ENCODE data around the gene ABCB6.
A peak's percentile ranks its signal among the peaks of the same experiment; 100 is the strongest.

ABCB6 gene

GRCh38 chr2:219165058-219165911, 53.5 kb downstream of the ABCB6 start:
- no peak for DNase-seq

- no peak for DNase-seq
Observed at GRCh38 chr2:219163156-219163555, 55.6 kb downstream of the ABCB6 start.

- DNase-seq: no peak
Observed at GRCh38 chr2:219161097-219161496, 57.7 kb downstream of the ABCB6 start.

- peak; percentile 94 for DNase-seq
Observed at GRCh38 chr2:219160186-219161017, 58.4 kb downstream of the ABCB6 start, which contains the start of gene NHEJ1. Gene NHEJ1, minus strand, starts transcription at chr2:219160815. Its CDS starts 2,453 bp downstream, at chr2:219158362.
